GM21717 (cell line): ENCODE results near the gene ZNF646.

Experiments
- ATAC-seq: cut with Tn5 transposase; IDR thresholded peaks from one replicate; pipeline ENCODE4 v1.9.1; 2021; ENCODE audit warnings: mild to moderate bottlenecking, moderate library complexity; ENCODE audit not compliant: unreplicated experiment

The ZNF646 gene

DNA sequence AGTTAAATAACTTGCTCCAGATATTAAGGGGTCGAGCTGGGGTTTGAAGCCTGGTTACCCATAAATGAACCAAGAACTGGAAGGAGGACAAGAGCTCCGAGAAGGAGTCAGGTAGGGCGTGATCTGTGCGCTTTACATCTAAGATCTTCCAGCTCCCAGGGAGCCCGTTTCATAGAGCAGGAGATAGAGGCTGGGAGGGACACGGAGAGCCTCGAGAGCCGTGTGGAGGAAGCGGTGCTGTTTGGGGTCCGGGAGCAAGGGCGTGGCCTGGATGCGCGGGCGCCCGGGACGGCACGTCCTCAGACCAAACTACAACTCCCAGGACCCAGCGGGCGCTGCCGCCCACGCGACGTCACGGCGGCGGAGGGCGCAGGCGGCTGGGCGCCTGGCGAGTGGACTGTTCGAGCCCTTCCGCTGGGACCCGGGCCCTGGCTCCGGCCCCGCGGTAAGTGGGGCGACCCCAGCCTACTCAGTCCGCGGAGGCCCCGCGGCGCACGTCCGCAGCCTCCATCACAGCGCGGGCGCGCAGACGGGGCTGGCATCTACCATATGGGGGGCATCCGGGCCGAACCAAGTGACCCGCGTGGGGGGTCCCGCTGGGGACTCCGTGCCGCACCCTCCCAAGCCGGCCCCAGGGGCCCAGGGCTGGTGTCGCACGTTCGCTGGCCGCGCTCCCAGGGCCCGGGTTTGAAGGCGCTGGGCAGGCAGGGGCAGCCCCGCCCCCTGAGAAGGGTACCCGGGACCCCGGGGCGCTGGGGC lies 34.0 kb downstream of the ZNF646 start, which contains the start of gene BCKDK:
TSS of gene BCKDK (plus strand) at position 352 of the 759 bp plus-strand sequence. CDS start 838 bp downstream, outside the sequence.
- ATAC-seq: peak; percentile 80

DNA sequence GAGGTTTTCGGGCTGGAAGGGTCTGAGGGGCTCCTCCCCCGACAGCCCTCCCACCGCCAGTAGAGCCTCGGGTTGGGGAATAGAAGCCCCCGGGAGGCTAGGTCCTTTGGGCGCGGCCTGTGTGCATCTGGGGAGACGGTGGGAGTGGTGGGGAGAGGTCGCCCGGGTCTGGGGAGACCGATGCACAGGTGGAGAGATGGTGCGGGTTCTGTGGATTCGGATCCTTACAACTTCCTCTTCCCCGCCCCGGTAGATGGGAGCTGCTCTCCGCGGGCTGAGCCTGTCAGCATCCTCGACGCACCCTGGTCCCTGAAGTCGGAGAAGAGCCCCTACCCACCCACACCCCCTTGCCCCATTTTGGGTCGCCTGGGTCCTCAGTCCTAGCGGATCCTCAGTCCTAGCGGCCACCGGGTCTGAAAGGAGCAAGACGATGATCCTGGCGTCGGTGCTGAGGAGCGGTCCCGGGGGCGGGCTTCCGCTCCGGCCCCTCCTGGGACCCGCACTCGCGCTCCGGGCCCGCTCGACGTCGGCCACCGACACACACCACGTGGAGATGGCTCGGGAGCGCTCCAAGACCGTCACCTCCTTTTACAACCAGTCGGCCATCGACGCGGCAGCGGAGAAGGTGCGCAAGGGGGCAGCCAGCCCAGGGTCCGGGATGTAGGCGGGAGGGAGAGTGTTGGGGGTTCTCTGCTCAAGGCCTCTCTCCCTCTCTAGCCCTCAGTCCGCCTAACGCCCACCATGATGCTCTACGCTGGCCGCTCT lies 34.8 kb downstream of the ZNF646 start:
- ATAC-seq: no peak

DNA sequence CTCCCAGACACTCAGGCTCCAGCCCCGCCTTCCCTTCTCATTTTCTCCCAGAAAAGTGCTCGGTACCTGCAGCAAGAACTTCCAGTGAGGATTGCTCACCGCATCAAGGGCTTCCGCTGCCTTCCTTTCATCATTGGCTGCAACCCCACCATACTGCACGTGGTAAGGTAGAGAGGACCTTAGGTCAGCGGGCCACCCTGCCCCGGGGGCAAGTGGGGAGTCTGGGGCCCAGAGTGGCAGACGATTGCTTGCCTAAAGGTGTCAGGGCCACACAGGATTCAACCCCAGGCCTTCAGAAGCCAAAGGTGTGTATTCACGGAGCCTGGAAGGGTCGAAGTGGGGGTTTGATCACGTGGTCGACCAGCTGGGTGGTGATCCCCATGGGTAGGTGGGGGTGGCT lies 35.4 kb downstream of the ZNF646 start:
- ATAC-seq: no peak

DNA sequence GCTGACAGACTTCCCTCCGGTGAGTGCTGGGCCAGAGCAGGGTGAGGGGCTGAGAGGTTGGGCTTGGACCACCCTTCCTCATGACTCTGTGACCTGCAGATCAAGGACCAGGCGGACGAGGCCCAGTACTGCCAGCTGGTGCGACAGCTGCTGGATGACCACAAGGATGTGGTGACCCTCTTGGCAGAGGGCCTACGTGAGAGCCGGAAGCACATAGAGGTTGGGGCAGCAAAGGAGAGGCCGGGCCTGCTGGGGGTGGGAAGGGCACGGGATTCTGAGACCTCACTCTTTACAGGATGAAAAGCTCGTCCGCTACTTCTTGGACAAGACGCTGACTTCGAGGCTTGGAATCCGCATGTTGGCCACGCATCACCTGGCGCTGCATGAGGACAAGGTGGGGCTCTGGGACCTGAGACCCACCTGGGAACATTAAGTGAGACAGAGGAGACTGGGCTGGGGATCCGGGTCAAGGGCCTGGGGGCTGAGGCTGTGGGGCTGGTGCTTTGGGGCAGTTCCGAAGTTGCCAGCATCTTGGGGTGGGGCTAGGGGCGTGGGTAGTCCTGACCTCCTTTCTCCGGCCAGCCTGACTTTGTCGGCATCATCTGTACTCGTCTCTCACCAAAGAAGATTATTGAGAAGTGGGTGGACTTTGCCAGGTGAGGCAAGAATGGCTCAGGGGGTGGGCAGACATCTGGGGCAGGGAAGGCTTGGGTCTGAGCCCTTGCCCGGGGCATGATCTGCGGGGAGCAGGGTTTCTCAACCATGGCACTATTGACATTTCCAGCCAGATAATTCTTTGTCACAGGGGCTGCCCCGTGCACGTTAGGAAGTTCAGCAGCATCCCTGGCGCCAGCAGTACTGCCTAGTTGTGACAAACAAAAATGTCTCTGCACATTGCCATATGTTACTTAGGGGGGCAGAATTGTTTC lies 36.1 kb downstream of the ZNF646 start:
- no peak for ATAC-seq

DNA sequence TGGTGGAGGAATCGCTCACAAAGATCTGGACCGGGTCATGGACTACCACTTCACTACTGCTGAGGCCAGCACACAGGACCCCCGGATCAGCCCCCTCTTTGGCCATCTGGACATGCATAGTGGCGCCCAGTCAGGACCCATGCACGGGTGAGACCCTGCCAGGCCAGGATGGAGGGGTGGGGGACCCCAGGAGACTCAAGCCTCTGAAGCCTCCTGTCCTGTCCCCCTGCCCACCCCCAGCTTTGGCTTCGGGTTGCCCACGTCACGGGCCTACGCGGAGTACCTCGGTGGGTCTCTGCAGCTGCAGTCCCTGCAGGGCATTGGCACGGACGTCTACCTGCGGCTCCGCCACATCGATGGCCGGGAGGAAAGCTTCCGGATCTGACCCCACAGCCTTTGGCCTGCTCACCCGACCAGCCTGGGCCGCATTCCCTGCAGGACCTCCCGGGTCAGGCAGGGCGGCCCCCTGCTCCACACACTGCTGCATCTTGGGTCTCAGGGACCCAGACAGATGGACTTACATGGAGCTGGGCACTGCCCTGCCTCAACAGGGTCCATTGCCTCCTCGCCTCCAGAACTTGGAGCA lies 37.8 kb downstream of the ZNF646 start:
- no peak for ATAC-seq

DNA sequence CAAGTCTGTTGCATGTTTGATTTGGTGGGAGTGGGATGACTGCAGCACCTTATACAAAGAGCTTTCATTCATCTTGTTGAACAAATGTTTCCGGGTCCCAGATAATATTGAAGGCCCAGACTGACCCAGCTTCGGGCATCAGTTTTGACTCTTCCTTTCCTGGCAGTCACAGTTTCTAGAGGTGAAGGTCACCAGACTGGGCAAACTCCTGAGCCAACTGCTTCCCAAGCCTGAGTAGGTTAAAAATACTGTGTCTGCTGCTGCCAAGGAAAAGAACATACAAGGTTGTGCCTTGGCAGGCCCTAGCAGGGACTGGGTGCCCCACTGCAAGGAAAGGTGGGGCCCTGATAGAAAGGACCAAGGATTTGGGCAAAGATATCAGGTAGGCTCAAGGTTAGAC lies 38.5 kb downstream of the ZNF646 start:
- ATAC-seq: no peak

DNA sequence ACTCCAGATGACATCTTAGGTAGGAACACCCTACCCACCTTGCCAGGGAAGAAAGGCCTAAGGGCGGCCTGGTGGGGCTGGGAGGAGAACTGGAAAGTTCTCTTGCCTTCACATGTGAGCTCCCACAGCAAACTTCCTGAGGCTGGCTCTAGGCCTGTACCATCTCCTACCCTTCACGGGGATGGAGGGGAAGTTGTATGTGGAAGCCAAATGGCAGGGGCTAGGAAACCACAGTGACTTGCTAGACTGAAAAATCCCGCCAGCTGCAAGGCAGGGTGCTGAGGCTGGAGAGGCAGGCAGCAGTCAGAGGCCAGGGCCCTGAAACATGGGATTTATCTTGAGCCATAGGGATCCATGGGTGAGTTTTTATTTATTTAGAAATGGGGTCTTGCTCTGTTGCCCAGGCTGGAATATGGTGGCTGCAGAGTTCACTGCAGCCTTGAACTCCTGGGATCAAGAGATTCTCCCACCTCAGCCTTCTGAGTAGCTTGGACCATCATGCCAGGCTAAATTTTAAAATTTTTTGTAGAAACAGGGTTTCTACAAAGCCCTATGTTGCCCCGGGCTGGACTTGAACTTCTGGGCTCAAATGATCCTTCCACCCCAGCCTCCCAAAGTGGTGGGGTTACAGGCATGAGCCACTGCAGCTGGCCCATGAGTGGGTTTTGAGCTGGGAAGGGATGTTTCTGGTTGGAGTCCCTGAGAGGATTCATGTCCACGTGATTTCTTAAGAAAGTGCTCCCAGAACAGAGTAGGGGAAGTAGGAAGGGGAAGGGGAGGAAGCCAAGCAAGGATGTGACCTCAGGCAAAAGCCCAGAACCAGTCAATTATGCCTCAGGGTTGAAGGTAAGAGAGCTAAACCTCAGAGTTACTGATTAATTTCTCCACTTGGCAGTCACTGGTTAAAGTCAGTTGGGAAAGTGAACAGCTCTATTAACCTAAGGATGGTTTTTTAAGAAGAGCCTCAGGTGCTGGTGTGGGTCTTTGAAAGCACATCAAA lies 39.2 kb downstream of the ZNF646 start:
- ATAC-seq: no peak

DNA sequence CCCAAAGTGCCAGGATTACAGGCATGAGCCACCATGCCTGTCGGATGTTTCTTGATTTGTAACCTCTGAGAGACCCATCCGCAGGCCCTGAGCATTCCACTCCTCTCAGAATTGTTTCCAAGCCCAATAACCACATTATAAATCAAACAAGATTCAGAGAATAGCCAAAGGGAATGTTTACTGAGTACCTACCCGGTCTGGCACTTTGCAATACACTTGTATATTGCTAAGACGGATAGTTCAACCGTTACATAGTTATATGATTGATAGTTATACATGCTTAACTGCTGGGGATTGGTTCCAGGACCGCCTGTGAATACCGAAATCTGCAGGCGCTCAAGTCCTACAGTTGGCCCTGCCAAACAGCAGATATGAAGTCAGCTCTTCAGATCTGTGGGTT lies 40.2 kb downstream of the ZNF646 start:
- ATAC-seq: no peak

DNA sequence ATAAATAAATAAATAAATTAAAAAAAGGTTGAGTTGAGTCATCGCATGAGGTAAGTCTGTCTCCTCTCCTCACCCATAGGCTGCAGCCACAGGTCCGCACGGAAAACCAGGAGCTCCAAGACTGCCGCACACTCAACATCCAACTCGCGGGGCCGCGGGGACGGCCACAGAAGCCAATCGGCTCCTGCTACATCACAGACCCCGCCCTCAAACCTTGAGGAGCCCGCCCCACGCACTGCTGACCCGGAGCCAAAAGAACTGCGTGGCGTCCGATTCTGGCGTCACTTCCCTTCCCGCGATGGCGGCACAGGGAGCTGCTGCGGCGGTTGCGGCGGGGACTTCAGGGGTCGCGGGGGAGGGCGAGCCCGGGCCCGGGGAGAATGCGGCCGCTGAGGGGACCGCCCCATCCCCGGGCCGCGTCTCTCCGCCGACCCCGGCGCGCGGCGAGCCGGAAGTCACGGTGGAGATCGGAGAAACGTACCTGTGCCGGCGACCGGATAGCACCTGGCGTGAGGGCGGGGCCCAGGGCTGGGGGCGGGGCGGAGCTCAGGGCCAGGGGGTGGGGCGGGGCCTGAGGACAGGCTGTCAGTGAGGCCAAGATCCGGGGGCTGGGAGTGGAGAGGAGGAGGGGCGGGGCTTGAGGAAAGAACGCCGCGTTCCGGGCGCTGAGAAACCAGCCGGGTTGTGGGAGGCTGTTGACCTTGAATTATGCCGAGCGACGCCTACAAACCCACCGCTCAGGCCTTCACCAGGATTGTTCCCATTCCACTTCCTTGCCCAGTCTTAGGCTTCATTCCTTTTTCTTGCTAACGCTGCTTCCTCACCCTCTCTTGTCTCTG lies 43.4 kb downstream of the ZNF646 start, which contains the start of gene KAT8:
TSS of gene KAT8 (plus strand) at position 281 of the 839 bp plus-strand sequence. CDS start at position 299, 18 bp downstream.
- peak; percentile 83 for ATAC-seq

DNA sequence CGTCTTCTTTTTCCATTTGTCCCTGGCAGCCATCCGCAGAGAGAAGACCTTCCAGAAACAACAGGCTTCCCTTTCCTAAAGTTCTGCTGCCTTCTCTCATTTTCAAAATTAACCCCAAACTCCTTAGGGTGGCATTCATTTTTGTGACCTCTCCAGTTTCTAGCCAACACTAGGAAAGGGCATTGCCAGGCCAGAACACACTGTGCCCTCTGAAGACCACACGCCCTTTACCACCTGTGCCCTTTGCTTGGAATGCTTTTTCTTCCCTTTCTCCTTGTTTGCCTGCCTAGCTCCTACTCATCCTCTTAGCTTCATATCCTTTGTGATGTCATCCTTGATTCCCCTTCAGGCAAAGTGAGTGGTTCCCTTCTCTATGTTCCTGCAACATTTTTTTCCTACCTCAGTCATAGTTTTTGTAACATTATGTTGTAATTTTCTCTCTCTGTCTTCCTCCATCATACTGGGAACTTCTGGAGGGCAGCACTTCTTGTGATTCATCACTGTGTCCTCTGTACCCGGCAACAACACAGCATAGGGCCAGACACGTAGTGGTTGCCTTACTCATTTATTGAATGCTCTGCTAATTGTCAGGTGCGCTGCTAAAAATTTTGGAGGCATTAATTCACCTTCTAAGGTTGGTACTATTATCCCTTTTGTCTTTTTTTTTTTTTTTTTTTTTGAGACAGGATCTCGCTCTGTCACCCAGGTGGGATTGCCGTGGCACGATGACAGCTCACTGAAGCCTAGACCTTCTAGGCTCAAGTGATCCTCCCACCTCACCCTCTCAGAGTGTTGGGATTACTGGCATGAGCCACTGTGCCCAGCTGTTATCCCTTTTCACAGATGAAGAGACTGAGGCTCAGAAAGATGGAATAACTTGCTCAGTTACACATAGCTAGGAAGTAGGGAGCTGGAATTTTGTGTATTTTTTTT lies 44.3 kb downstream of the ZNF646 start:
- ATAC-seq: no peak

DNA sequence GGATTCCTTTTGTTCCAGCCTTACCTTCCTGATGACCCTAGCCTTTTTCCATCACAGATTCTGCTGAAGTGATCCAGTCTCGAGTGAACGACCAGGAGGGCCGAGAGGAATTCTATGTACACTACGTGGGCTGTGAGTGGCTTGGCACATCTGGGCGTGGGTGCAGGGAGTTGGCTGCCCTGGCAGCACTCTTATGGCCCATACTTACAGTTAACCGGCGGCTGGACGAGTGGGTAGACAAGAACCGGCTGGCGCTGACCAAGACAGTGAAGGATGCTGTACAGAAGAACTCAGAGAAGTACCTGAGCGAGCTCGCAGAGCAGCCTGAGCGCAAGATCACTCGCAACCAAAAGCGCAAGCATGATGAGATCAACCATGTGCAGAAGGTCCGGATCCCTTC lies 45.9 kb downstream of the ZNF646 start:
- ATAC-seq: no peak

DNA sequence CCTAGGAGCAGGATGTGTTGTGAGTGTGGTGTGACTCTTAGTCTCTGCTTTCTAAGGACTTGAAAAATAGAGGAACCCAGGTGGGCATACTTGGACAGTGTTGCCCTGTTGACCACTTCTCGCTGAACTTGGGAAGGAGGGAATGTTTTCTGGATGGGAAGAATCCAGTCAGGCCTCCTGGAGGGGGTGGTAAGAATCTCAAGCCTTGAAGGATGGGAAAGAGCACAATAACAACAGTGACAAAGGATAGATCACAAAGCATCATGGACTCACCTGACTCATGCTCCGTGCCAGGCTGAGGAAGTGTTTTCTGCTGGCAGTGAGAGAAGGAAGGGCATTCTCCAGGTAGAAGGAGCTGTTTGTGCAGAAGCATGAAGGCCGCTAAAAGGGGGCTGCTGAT lies 51.6 kb downstream of the ZNF646 start:
- no peak for ATAC-seq

DNA sequence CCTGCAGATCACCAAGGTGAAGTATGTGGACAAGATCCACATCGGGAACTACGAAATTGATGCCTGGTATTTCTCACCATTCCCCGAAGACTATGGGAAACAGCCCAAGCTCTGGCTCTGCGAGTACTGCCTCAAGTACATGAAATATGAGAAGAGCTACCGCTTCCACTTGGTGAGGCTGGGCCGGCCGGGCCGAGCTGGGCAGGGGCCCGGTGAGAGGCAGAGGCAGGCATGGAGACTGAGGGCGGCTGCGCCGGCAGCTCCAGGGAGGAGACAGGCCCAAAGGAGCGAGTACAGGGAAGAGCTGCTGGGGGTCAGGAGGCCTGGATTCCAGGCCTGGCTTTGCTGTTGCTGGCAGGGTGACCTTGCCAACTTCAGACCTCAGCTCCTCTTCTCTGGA lies 53.0 kb downstream of the ZNF646 start:
- no peak for ATAC-seq

DNA sequence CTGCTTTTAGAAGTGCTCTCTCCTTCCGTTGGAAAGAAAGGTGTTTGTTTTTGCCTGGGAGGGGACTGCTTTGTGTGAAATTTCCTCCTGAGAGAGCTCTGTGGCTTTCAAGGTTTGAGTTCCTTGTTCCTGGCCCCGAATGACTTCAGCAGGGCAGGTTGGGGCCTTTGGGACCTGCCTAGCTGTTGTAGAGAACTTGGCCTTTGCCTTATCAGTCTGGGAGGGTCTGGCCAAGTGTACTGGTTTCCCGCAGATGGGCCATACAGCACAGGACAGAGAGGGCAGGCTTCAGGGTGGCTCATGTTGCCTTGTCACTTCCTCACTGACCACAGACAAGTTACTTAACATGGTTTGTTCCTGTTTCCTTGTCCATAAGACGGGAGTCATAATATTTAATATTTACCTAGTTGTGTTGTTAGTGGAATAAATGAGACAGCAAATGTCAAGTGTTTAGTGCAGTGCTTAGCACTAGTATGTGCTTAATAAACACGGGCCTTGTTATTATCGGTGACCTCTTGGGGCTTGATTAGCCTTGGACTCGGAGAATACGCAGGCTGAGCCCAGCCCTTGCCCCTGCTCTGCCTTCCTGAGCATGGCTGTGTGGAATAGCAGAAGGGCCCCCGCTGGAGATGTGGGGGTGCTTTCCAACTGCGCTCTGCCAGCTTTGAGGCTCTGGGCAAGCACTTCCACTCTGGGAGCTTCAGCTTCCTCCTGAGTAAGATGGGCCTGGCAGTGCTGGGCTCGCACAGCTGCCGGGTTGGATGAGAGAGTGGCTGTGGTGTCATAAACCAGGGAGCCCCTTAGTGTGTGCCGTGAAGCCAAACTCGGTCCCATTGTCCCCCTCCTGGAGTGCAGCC lies 54.7 kb downstream of the ZNF646 start:
- ATAC-seq: no peak

DNA sequence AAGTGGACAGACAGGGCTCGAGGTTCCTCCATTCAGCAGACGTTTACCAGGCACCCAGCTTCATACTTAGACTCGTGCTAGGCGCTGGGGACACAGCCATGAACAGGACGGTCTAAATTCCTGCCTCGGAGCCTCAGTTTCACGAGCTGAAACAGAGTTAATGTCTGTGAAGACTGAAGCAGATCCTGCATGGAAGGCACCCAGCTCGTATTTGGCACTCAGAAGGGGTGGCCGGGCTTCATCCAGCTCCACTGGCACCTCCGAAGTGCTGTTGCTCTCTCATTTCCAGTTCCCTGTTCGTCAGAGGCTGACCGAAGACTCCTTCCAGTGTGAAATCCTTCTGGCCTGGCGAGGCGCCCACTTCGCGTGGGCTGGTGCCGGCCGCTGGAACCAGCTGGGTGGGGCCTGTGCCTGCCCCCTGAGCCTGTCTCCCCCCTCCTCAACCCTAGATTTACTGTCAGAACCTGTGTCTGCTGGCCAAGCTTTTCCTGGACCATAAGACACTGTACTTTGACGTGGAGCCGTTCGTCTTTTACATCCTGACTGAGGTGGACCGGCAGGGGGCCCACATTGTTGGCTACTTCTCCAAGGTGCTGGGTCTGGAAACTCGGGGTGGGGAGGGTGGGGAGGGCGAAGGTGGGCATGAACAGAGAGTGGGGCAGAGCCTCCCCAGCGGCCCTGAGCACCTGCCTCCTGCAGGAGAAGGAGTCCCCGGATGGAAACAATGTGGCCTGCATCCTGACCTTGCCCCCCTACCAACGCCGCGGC lies 55.5 kb downstream of the ZNF646 start:
- ATAC-seq: no peak
